HepG2 (cell line): ENCODE data around the gene ZNF212. TPM values are rescaled to one million over a fixed set of nuclear protein-coding genes. Genes with fewer than 3 reads are reported as not detected.

Experiments
- CHD2 ChIP-seq: IDR thresholded peaks from 2 replicates; pipeline ENCODE4 v1.6.1; 2011; ENCODE audit warnings: low read depth, low read length, improper control_type of control experiment
- DMAP1 ChIP-seq: IDR thresholded peaks from 2 replicates; pipeline ENCODE4 v1.6.1; 2016
- EZH2 ChIP-seq: conservative IDR thresholded peaks from 2 replicates; pipeline ENCODE4 v1.6.1; 2012; ENCODE audit warnings: mild to moderate bottlenecking, low read depth, low read length, moderate library complexity
- FOXP1 ChIP-seq, 2 experiments: fragments of 450-650 bp in 1 of 2; IDR thresholded peaks; 2 replicates each; pipeline ENCODE4 v1.6.1; 2017 to 2018; ENCODE audit warnings: antibody characterized with exemption in 1 of 2
- KAT8 ChIP-seq: IDR thresholded peaks from 2 replicates; pipeline ENCODE4 v1.6.1; 2016; ENCODE audit warnings: missing genetic modification reagents, missing compliant biosample characterization
- MAFF ChIP-seq: IDR thresholded peaks from 2 replicates; pipeline ENCODE4 v1.6.1; 2011; ENCODE audit warnings: low read depth, low read length, improper control_type of control experiment
- NFE2L1 ChIP-seq: sonication (generic); formaldehyde crosslinking; IDR thresholded peaks from 2 replicates; pipeline ENCODE4 v1.4.0; 2020; ENCODE audit warnings: missing genetic modification reagents, mild to moderate bottlenecking, borderline replicate concordance
- NFRKB ChIP-seq: fragments of 450-650 bp; IDR thresholded peaks from 2 replicates; pipeline ENCODE4 v1.6.1; 2017
- PAWR ChIP-seq: sonication (generic); formaldehyde crosslinking; IDR thresholded peaks from 2 replicates; pipeline ENCODE4 v1.4.0; 2020; ENCODE audit warnings: missing genetic modification reagents, mild to moderate bottlenecking, borderline replicate concordance
- RAD21 ChIP-seq: fragments of 450-650 bp; formaldehyde crosslinking; IDR thresholded peaks from 2 replicates; pipeline ENCODE4 v1.5.0; 2020; ENCODE audit warnings: mild to moderate bottlenecking
- STAT6 ChIP-seq: sonication (generic); formaldehyde crosslinking; IDR thresholded peaks from 2 replicates; pipeline ENCODE4 v1.4.0; 2020; ENCODE audit warnings: missing genetic modification reagents, mild to moderate bottlenecking, borderline replicate concordance
- TEF ChIP-seq: sonication (generic); formaldehyde crosslinking; IDR thresholded peaks from 2 replicates; pipeline ENCODE4 v1.5.0; 2020; ENCODE audit warnings: missing genetic modification reagents
- TRIM22 ChIP-seq: fragments of 450-650 bp; IDR thresholded peaks from 2 replicates; pipeline ENCODE4 v1.6.1; 2017
- ZFX ChIP-seq: sonication (generic); formaldehyde crosslinking; IDR thresholded peaks from 2 replicates; pipeline ENCODE4 v1.4.0; 2020; ENCODE audit warnings: mild to moderate bottlenecking, low read depth, missing genetic modification reagents, moderate library complexity
- ZNF292 ChIP-seq: sonication (generic); formaldehyde crosslinking; IDR thresholded peaks from 2 replicates; pipeline ENCODE4 v1.8.1; 2022; ENCODE audit warnings: mild to moderate bottlenecking, low read depth, missing genetic modification reagents, borderline replicate concordance
- ZNF350 ChIP-seq: sonication (generic); formaldehyde crosslinking; IDR thresholded peaks from 2 replicates; pipeline ENCODE4 v1.4.0; 2020; ENCODE audit warnings: mild to moderate bottlenecking, low read depth, missing genetic modification reagents, borderline replicate concordance
- ZNF468 ChIP-seq: sonication (generic); formaldehyde crosslinking; IDR thresholded peaks from 2 replicates; pipeline ENCODE4 v1.8.0; 2022; ENCODE audit warnings: mild to moderate bottlenecking, moderate library complexity, missing genetic modification reagents
- ZNF550 ChIP-seq: sonication (generic); formaldehyde crosslinking; IDR thresholded peaks from 2 replicates; pipeline ENCODE4 v1.4.0; 2020; ENCODE audit warnings: mild to moderate bottlenecking, missing genetic modification reagents, borderline replicate concordance
- ZNF746 ChIP-seq: sonication (generic); formaldehyde crosslinking; IDR thresholded peaks from 2 replicates; pipeline ENCODE4 v1.8.0; 2022; ENCODE audit warnings: mild to moderate bottlenecking, missing genetic modification reagents
- ZNF782 ChIP-seq: sonication (generic); formaldehyde crosslinking; IDR thresholded peaks from 2 replicates; pipeline ENCODE4 v1.4.0; 2020; ENCODE audit warnings: missing genetic modification reagents, mild to moderate bottlenecking, borderline replicate concordance
- polyA plus RNA-seq, 8 experiments: library from polyadenylated mRNA; depleted of rRNA in 3 of 8; stranded (reverse) in 7 of 8; unstranded in 1 of 8; fragments of >200 nt; fragmentation: Illumina TruSeq in 4 of 8; extraction: Trizol in 4 of 8; gene quantifications; 2 replicates each; pipeline versions ENCODE4 v1.2.1 to v1.2.3, GENCODE V29; 2011 to 2016; ENCODE audit warnings: low read depth in 4 of 8, missing spikeins in 1 of 8, mixed read lengths in 1 of 8; ENCODE audit not compliant: insufficient read depth in 1 of 8
- total RNA-seq, 5 experiments: library from RNA; depleted of rRNA; stranded (reverse); fragments of >200 nt; fragmentation: Illumina TruSeq; extraction: Trizol; gene quantifications; 2 replicates each; pipeline ENCODE4 v1.2.3, GENCODE V29; 2016; ENCODE audit warnings: low read depth in 1 of 5
- TF ChIP-seq, protein P1 (sequence below): sonication (generic); formaldehyde crosslinking; conservative IDR thresholded peaks from 2 replicates; pipeline ENCODE4 v1.5.0; 2020; ENCODE audit warnings: missing genetic modification reagents
- TF ChIP-seq, protein P2 (sequence below): sonication (generic); formaldehyde crosslinking; conservative IDR thresholded peaks from 2 replicates; pipeline ENCODE4 v1.4.0; 2020; ENCODE audit warnings: missing genetic modification reagents

The ZNF212 gene
- total and polyA plus RNA-seq, 2 of the 13 experiments (the other 11 are each of a cell fraction or from before 2014, with no cell fraction given), result 2.6 to 3.8 TPM

DNA sequence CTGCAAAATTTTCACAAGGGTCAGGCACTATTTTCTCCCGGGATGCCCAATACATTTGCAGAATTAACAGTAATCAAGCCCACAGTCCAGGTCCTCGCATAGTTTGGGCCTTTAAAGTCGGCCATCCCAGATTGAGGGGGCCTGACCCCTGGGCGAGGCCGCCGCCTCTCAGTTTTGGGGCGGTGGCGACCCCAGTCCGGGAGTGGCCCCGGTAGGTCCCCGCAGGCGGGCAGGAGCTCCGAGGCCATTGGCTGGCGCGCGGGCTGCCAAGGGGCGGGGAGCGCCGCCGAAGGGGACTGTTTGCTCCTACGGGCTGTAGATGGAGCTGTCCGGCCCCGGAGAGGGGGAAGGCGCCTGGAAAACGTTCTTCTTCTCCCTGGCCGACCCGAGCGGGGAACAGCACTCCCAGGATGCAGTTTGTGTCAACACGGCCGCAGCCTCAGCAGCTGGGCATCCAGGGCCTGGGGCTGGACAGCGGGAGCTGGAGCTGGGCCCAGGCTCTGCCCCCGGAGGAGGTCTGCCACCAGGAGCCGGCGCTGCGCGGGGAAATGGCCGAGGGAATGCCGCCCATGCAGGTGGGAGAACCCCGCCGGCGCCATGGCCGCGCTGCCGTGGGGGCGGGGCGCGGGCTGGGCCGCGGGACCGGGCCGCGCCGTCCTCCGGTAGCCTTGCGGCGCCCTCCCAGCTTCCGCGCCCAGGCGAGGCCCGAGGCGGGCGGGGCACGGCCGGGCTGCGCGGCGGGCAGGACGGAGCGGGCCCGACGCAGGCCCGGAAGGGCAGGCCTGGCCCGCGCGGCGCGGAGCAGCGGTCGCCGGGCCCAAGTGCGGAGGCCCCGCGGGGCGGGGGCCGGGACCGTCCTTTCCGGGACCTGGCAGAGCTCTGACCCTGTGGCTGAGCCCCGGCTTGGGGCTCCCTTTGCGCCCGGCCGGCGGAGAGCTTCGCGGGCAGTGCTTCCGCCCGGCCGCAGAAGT, 44.0 kb upstream of the ZNF212 start, which contains the start of gene ZNF282 (continued):
- TF ChIP-seq EZH2 (no peak), DMAP1 (CRISPR knock-in tag) (peak; percentile 72; the same call in 1 of the 2 replicates), ZNF468 (CRISPR knock-in tag) (no peak), PAWR (no peak), TEF (CRISPR knock-in tag) (no peak), ZNF746 (CRISPR knock-in tag) (no peak), NFRKB (no peak), ZNF550 (CRISPR knock-in tag) (no peak), ZNF292 (CRISPR knock-in tag) (peak; percentile 43; the same call in 1 of the 2 replicates), NFE2L1 (CRISPR knock-in tag) (no peak), STAT6 (CRISPR knock-in tag) (no peak), RAD21 (CRISPR knock-in tag) (peak; percentile 84), TRIM22 (no peak), ZFX (CRISPR knock-in tag) (peak; percentile 97), FOXP1 (IDR thresholded peaks at IDR 0.05) (no peak), FOXP1 (CRISPR knock-in tag; IDR thresholded peaks at IDR 0.05) (no peak), KAT8 (CRISPR knock-in tag) (peak; percentile 88), MAFF (no peak), ZNF782 (CRISPR knock-in tag) (peak; percentile 76), ZNF350 (CRISPR knock-in tag) (peak; percentile 54), CHD2 (peak; percentile 25; the same call in 1 of the 2 replicates)
- TF ChIP-seq, protein P1, sequence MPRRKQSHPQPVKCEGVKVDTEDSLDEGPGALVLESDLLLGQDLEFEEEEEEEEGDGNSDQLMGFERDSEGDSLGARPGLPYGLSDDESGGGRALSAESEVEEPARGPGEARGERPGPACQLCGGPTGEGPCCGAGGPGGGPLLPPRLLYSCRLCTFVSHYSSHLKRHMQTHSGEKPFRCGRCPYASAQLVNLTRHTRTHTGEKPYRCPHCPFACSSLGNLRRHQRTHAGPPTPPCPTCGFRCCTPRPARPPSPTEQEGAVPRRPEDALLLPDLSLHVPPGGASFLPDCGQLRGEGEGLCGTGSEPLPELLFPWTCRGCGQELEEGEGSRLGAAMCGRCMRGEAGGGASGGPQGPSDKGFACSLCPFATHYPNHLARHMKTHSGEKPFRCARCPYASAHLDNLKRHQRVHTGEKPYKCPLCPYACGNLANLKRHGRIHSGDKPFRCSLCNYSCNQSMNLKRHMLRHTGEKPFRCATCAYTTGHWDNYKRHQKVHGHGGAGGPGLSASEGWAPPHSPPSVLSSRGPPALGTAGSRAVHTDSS (CRISPR knock-in tag), result 0 out of 2 replicates have a peak, but pooled peaks have one; percentile 61
- TF ChIP-seq, protein P2, sequence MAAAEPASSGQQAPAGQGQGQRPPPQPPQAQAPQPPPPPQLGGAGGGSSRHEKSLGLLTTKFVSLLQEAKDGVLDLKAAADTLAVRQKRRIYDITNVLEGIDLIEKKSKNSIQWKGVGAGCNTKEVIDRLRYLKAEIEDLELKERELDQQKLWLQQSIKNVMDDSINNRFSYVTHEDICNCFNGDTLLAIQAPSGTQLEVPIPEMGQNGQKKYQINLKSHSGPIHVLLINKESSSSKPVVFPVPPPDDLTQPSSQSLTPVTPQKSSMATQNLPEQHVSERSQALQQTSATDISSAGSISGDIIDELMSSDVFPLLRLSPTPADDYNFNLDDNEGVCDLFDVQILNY (CRISPR knock-in tag), result peak; percentile 61; the same call in 1 of the 2 replicates
